Spleen (tissue), 7 donors: ENCODE data around the gene TRIO.

Experiments
- CTCF ChIP-seq, 11 experiments: fragments of 200-600 bp in 7 of 11; fragments of 450-650 bp in 4 of 11; sonication (generic) in 4 of 11; IDR thresholded peaks in 8 of 11; conservative IDR thresholded peaks in 3 of 11; 1 replicate in 7 of 11; 2 replicates in 4 of 11; pipeline versions ENCODE4 v1.4.0 to v1.8.0; 2016 to 2021; ENCODE audit warnings: antibody characterized with exemption in 11 of 11, inconsistent platforms in 4 of 11, mild to moderate bottlenecking in 1 of 11
- POLR2A ChIP-seq, 3 donors: fragments of 450-650 bp; IDR thresholded peaks; one replicate each; pipeline ENCODE4 v1.5.1; 2017; ENCODE audit warnings: antibody characterized with exemption in 3 of 3, mild to moderate bottlenecking in 1 of 3
- POLR2AphosphoS5 ChIP-seq, 3 donors: sonication (generic); formaldehyde crosslinking; IDR thresholded peaks; one replicate each; pipeline ENCODE4 v1.5.1; 2017; ENCODE audit warnings: antibody characterized with exemption in 3 of 3
- donor health status: DM: no; HTN: no; CAD: no; lungs with moderate emphysema.
- donor health status: DM: no; HTN: no; CAD: no.
- donor health status: DM: no; HTN: no; CAD: no.

DNA sequence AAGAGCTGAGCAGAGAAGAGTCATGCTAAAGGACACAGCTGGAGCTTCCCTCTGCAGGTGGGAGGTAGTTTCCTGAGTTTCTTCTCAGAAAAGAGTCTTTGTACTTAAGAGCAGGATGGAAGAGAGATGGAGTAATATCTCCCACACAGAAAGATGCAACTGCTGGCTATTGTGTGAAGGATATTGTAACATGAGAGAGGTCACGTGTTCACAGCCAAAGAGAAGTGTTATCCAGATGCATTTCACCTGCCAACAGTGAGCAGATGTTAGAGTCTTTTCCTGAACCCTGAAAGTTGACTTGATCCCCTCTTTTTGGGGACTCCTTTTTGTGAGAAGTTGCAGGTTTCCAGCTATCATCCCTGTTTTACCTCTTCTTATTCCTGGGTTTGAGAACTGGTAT lies 14.0 kb upstream of the TRIO start:
- TF ChIP-seq CTCF (IDR thresholded peaks at IDR 0.05 in 8 of 11, conservative IDR thresholded peaks at IDR 0.05 in 3 of 11) (no peak), POLR2A (IDR thresholded peaks at IDR 0.05) (no peak), POLR2AphosphoS5 (IDR thresholded peaks at IDR 0.05) (no peak)
